Keratinocyte (primary cell): ENCODE results near the gene TNS3. TPM values are rescaled to one million over a fixed set of nuclear protein-coding genes. Genes with fewer than 3 reads are reported as not detected.

ENCODE experiments used
- DNase-seq: peaks from one replicate; pipeline ENCODE4 v3.0.0-alpha.2; 2011; ENCODE audit warnings: low read depth, missing footprints, low spot score
- FAIRE-seq: peaks from 2 replicates; lab custom pipeline; 2011; peaks lifted over from hg19 to GRCh38; lab: Jason Lieb, UNC
- H2AFZ ChIP-seq: 2 replicates; pipeline ENCODE4 v1.6.0; 2012; ENCODE audit warnings: low read length, control low read depth, inconsistent platforms; ENCODE audit not compliant: control insufficient read depth
- H3K27ac ChIP-seq: 2 replicates; pipeline ENCODE4 v1.5.1; 2011; ENCODE audit warnings: low read length; ENCODE audit not compliant: control insufficient read depth, insufficient read depth
- H3K27me3 ChIP-seq: 3 replicates; pipeline ENCODE4 v1.6.0; 2011; ENCODE audit warnings: low read length; ENCODE audit not compliant: control insufficient read depth, insufficient read depth; ENCODE audit errors: extremely low read depth
- H3K36me3 ChIP-seq, 2 experiments: 2 replicates in 1 of 2; 3 replicates in 1 of 2; pipeline ENCODE4 v1.5.1; 2011; ENCODE audit warnings: low read length in 2 of 2, mild to moderate bottlenecking in 1 of 2; ENCODE audit not compliant: control insufficient read depth in 2 of 2, insufficient read depth in 2 of 2; ENCODE audit errors: extremely low read depth in 1 of 2
- H3K4me1 ChIP-seq: 3 replicates; pipeline ENCODE4 v1.5.1; 2011; ENCODE audit warnings: low read length; ENCODE audit not compliant: control insufficient read depth, insufficient read depth; ENCODE audit errors: extremely low read depth
- H3K4me2 ChIP-seq: 3 replicates; pipeline ENCODE4 v1.6.0; 2011; ENCODE audit warnings: low read depth, low read length; ENCODE audit not compliant: control insufficient read depth, insufficient read depth; ENCODE audit errors: extremely low read depth
- H3K4me3 ChIP-seq, 3 experiments: fragments of 200-600 bp in 1 of 3; sonication (generic) in 1 of 3; 2 replicates in 2 of 3; 3 replicates in 1 of 3; pipeline ENCODE4 v1.5.1; 2011 to 2016; ENCODE audit warnings: low read length in 3 of 3, mild to moderate bottlenecking in 3 of 3, control low read depth in 2 of 3, inconsistent platforms in 1 of 3, low read depth in 1 of 3, mixed read lengths in 1 of 3, mixed run types in 1 of 3, moderate library complexity in 1 of 3; ENCODE audit not compliant: control insufficient read depth in 2 of 3, insufficient read depth in 2 of 3; ENCODE audit errors: extremely low read depth in 1 of 3
- H3K79me2 ChIP-seq: 2 replicates; pipeline ENCODE4 v1.6.0; 2012; ENCODE audit warnings: low read length; ENCODE audit not compliant: control insufficient read depth, insufficient read depth
- H3K9ac ChIP-seq: 3 replicates; pipeline ENCODE4 v1.6.0; 2011; ENCODE audit warnings: low read length; ENCODE audit not compliant: control insufficient read depth, insufficient read depth; ENCODE audit errors: extremely low read depth
- H3K9me1 ChIP-seq: 3 replicates; pipeline ENCODE4 v1.6.0; 2011; ENCODE audit warnings: low read length; ENCODE audit not compliant: control insufficient read depth, insufficient read depth; ENCODE audit errors: extremely low read depth
- H3K9me3 ChIP-seq: 2 replicates; pipeline ENCODE4 v1.5.1; 2012; ENCODE audit warnings: low read depth, low read length; ENCODE audit not compliant: control insufficient read depth
- H4K20me1 ChIP-seq: 3 replicates; pipeline ENCODE4 v1.6.0; 2011; ENCODE audit warnings: low read length; ENCODE audit not compliant: control insufficient read depth, insufficient read depth; ENCODE audit errors: extremely low read depth
- CTCF ChIP-seq, 3 experiments: IDR thresholded peaks in 1 of 3; conservative IDR thresholded peaks in 1 of 3; optimal IDR thresholded peaks in 1 of 3; 2 replicates in 2 of 3; 3 replicates in 1 of 3; pipeline versions ENCODE3 to v1.5.1; 2011; ENCODE audit warnings: low read length in 3 of 3, mild to moderate bottlenecking in 3 of 3, moderate library complexity in 2 of 3, control low read depth in 1 of 3, inconsistent platforms in 1 of 3; ENCODE audit not compliant: insufficient read depth in 2 of 3; ENCODE audit errors: extremely low read depth in 1 of 3
- EZH2 ChIP-seq: IDR thresholded peaks from one replicate; pipeline ENCODE4 v1.6.1; 2012; ENCODE audit warnings: inconsistent platforms, mild to moderate bottlenecking, low read length, moderate library complexity
- dilution Hi-C: fragments of 300-500 bp; cut with MboI; formaldehyde crosslinking; loops from one replicate; pipeline ENCODE4 v1.7.0; 2020; ENCODE audit warnings: low sequenced_read_pairs; ENCODE audit not compliant: extremely low pct_ligation_motif_present
- polyA plus RNA-seq, 5 experiments: library from polyadenylated mRNA; depleted of rRNA in 3 of 5; stranded (reverse) in 3 of 5; stranded (forward) in 1 of 5; unstranded in 1 of 5; fragments of >200 nt; gene quantifications; 1 replicate in 1 of 5; 2 replicates in 3 of 5; 3 replicates in 1 of 5; pipeline versions ENCODE4 v1.2.1 to v1.2.3, GENCODE V29; 2011 to 2012; ENCODE audit warnings: missing spikeins in 2 of 5, low read depth in 1 of 5, low replicate concordance in 1 of 5

The TNS3 gene
- polyA plus RNA-seq, 1 donor (not counting 4 experiments of a cell fraction or from before 2014, with no cell fraction given), result 3.9 TPM

DNA sequence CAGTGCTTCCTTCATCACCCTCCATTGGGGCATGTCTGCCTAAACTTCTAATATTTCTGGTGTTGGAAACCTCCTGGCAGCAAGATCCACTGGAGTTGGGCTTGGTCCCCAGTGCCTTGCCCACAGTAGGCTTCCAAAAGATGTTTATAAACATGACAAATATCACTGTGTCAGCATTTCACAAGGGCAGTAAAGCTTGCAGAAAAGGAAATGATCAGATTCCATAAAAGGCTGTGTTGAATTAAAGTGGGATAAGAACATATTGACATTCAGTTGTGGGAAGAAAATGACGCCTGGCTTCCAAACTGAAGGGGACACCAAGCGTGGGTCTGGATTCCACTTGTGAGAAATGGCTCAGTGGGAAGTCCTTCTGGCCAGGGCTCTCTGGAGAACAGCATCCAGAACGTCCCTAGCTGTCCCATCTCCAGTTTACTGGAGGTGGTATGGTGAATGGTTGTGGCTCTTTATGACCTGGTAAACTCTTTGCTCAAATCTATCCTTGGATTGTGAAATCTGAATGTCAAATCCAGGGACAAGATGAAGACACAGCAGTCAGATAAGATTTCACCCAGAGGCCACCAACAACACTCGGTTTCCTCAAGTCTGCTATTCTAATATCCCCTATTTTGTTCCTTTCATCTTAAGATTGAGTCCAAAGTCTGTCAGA is 287.2 kb downstream of the TNS3 start:
- no peak overlapping the region for H2AFZ ChIP-seq
- H3K27me3 ChIP-seq, result no peaks in the 10 kb centered on the region
- no peaks in the 10 kb centered on the region for H4K20me1 ChIP-seq
- no peaks in the 10 kb centered on the region for H3K9me3 ChIP-seq
- H3K79me2 ChIP-seq, result no peaks in the 10 kb centered on the region
- dilution Hi-C loops, result no loop called here
- H3K4me1 ChIP-seq, result peaks cover 43% of the 10 kb centered on the region
- no peak overlapping the region for H3K4me3 ChIP-seq
- H3K4me2 ChIP-seq, result no peak overlapping the region
- DNase-seq (no peak), FAIRE-seq (no peak)
- no peak overlapping the region for H3K9ac ChIP-seq
- TF ChIP-seq CTCF (optimal IDR thresholded peaks at IDR 0.05 in 1 of 3, IDR thresholded peaks at IDR 0.05 in 1 of 3, conservative IDR thresholded peaks at IDR 0.05 in 1 of 3; ENCODE audit: extremely low read depth in 1 of 3, insufficient read depth in 2 of 3, low read length in 3 of 3) (no peak), EZH2 (no peak)
- H3K36me3 ChIP-seq, result no peaks in the 10 kb centered on the region
- H3K9me1 ChIP-seq, result no peaks in the 10 kb centered on the region
- H3K27ac ChIP-seq, result no peak overlapping the region

DNA sequence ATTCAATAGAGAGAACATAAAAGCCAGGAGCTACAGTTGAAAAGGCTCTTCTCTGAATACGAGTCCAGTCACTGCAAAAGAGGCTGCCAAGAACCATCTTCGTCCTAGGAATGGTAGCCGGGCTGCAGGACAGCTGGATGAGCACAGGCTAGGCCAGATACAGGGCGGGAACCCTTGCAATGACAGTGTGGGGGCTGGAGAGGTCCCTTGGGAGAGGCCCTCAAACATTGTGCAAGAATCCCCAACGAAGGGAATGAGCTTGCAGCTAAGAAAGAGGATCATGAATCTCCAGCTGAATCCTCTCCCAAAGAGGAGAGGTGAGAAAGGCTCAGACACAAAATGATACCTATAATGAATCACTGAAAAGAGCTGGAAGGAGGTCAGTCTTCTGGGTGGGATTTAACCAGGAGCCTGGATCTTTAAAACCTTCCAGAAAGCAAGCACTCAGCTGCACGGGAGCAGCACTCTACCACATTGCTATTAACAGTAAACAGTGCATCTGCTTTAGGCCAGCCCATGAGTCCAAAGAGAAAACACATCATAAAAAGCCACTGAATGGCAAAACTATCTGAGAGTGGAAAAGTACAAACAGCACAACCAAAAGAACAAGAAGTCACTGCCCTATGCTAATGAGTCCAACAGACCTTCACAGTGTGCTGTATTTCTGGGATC is 287.9 kb downstream of the TNS3 start:
- no peaks in the 10 kb centered on the region for H3K9me3 ChIP-seq
- H3K27ac ChIP-seq, result no peak overlapping the region
- H3K4me3 ChIP-seq, result no peak overlapping the region
- dilution Hi-C loops, result no loop called here
- H3K36me3 ChIP-seq, result no peaks in the 10 kb centered on the region
- no peak for FAIRE-seq
- H3K9me1 ChIP-seq, result no peaks in the 10 kb centered on the region
- no peak overlapping the region for H3K4me2 ChIP-seq
- H3K9ac ChIP-seq, result no peak overlapping the region
- DNase-seq, result no peak
- no peaks in the 10 kb centered on the region for H3K27me3 ChIP-seq
- no peak for TF ChIP-seq CTCF (optimal IDR thresholded peaks at IDR 0.05 in 1 of 3, IDR thresholded peaks at IDR 0.05 in 1 of 3, conservative IDR thresholded peaks at IDR 0.05 in 1 of 3; ENCODE audit: extremely low read depth in 1 of 3, insufficient read depth in 2 of 3, low read length in 3 of 3)
- TF ChIP-seq EZH2, result no peak
- peaks cover 43% of the 10 kb centered on the region for H3K4me1 ChIP-seq
- no peak overlapping the region for H2AFZ ChIP-seq
- no peaks in the 10 kb centered on the region for H3K79me2 ChIP-seq
- no peaks in the 10 kb centered on the region for H4K20me1 ChIP-seq
